Embryonic facial prominence (tissue), 1 donor: ENCODE measurements around the gene PIBF1.

Experiments used
- DNase-seq: peaks from one replicate; pipeline ENCODE4 v3.0.0-alpha.2; 2016; ENCODE audit errors: extremely low spot score

PIBF1 gene

DNA sequence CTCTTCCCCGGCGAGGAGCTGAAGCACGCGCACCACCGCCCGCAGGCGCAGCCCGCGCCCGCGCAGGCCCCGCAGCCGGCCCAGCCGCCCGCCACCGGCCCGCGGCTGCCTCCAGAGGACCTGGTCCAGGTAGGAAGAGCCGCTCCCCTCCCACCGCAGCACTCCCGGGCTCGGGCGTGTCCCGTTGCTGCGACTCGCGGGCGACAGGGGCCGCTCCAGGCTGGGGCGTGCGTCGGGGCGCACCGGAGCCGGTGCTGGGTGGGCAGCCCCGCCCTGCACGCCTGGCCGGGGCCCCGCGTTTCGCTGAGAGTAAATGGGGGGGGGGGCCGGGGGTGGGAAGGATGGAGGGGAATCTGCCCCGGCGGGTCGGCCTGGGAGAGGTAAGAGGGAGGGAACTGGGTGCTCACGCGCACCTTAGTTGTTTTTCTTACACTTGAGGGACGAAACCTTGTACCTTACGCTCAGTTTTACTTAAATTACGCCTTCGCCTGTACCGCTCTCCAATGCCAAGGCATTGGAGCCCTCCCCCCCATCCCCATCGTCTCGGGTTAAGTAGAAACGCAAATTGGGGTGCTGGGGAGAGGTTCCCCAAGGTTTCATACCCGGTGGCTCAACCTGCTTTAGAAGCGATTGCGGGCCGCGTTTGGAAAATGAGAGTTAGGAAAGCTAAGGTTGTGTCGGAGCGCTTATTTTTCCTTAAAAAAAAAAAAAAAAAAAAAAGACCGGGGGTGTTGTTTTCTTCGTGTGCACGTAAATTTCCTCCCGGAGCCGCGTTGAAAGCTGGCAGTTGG, 277.7 kb downstream of the PIBF1 start:
- no peak for DNase-seq

- DNase-seq: no peak
These were observed 278.6 kb downstream of the PIBF1 start for GRCh38 chr13:73060251-73061160.

DNA sequence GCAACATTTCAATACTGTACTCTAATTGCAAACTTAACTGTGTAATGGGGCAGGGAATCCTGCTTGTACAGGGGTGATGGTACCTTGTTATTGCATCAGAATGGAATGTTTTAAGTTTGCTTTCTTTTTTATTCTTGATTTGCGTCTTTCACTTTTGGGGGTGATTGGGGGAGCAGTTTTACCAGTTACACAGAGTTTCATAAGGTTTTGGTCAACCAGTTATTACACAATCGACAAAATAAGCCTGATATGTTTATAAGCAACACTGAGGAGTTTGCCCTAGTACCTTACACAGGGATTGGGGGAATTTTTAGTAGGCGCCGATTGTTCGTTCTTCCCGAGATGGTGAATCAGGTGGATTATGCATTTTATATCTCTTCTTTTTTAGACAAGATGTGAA, 279.5 kb downstream of the PIBF1 start:
- no peak for DNase-seq

DNA sequence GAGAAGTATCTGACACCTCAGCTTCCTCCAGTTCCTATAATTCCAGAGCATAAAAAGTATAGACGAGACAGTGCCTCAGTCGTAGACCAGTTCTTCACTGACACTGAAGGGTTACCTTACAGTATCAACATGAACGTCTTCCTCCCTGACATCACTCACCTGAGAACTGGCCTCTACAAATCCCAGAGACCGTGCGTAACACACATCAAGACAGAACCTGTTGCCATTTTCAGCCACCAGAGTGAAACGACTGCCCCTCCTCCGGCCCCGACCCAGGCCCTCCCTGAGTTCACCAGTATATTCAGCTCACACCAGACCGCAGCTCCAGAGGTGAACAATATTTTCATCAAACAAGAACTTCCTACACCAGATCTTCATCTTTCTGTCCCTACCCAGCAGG, 279.9 kb downstream of the PIBF1 start:
- DNase-seq: no peak

- DNase-seq: no peak
These were observed 280.5 kb downstream of the PIBF1 start for GRCh38 chr13:73062468-73062867.

DNA sequence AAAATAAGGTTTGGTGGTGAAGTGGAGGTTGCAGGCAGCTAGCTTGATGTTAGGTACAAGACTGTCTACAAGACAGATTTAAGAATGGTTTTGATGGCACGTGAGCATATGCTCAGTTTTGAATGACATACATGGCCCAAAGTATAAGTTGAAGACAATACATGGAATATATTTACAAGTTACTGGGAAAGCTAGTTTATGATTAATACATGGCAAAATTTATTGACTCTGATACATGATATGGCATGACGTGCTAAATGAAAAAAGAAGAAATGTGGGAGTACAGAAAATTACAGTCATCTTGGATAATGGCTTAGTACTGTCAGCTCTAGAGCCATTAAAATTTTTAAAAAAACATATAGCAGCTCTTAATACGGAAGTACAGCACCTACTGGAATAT, 281.2 kb downstream of the PIBF1 start:
- DNase-seq: no peak

- no peak for DNase-seq
These were observed 283.1 kb downstream of the PIBF1 start for GRCh38 chr13:73065036-73065435.

DNA sequence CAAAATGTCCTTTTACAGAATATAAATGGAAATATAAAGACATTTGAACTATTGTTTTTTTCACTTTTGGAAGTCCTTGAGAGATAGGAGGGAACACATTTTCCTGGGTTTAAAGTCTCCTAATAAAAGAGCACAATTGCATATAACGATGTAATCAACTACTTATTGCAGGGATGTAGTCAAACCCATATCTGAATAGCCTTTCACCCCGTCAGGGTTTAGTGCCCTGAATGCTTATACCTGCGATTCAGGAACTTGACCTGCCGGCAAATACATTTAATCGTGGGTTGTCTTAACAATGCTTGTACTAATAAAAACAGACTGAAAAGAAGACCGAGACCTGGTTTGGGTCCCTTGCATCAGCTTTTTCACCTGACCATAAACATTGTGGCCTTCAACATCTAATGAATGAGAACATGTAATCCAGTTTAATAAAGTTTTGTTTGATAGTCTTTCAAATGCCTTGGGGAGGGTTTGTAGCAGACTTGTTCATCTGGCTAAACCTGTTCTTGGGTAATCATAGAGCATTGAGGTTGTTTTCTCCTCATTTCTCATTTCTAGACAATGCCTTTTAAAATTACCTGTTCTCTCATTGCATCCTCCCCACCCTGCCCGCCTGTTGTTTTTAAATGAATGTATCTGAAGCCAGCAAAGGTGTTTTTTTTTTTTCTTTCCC, 283.9 kb downstream of the PIBF1 start:
- DNase-seq: no peak
